SK-N-MC (cell line): ENCODE results near the gene SLC24A5.

Experiments
- EZH2 ChIP-seq: fragments of 200-600 bp; sonication (generic); IDR thresholded peaks from one replicate; pipeline ENCODE4 v1.6.1; 2017; ENCODE audit warnings: antibody characterized with exemption
- FOXP2 ChIP-seq: optimal IDR thresholded peaks from 2 replicates; pipeline ENCODE3; 2011; ENCODE audit warnings: mild to moderate bottlenecking, moderate library complexity; ENCODE audit not compliant: insufficient read depth; ENCODE audit errors: extremely low read length, control extremely low read depth
- POLR2AphosphoS5 ChIP-seq: IDR thresholded peaks from 2 replicates; pipeline ENCODE4 v1.6.1; 2012; ENCODE audit warnings: mild to moderate bottlenecking, low read depth, low read length, borderline replicate concordance

DNA sequence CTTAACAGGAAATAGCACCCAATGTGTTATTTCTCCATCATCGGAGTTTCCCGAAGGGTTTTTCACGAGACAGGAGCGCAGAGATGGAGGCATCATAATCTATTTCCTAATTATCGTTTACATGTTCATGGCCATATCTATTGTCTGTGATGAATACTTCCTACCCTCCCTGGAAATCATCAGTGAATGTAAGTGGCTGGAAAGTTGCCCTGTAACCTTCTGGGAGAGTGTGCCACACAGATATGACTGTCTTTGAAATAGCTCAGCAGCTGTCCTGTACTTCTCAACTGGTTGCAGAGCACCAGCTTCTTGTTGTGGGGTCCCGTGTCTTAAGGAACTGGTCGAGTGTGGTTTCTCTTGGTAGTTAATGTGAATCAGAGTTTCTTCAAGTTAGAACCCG, 1.1 kb downstream of the SLC24A5 start:
- TF ChIP-seq EZH2 (no peak), POLR2AphosphoS5 (no peak), FOXP2 (no peak)
